ENCODE data around the gene KL.
A peak's percentile ranks its signal among the peaks of the same experiment; 100 is the strongest.

Gene KL

DNA sequence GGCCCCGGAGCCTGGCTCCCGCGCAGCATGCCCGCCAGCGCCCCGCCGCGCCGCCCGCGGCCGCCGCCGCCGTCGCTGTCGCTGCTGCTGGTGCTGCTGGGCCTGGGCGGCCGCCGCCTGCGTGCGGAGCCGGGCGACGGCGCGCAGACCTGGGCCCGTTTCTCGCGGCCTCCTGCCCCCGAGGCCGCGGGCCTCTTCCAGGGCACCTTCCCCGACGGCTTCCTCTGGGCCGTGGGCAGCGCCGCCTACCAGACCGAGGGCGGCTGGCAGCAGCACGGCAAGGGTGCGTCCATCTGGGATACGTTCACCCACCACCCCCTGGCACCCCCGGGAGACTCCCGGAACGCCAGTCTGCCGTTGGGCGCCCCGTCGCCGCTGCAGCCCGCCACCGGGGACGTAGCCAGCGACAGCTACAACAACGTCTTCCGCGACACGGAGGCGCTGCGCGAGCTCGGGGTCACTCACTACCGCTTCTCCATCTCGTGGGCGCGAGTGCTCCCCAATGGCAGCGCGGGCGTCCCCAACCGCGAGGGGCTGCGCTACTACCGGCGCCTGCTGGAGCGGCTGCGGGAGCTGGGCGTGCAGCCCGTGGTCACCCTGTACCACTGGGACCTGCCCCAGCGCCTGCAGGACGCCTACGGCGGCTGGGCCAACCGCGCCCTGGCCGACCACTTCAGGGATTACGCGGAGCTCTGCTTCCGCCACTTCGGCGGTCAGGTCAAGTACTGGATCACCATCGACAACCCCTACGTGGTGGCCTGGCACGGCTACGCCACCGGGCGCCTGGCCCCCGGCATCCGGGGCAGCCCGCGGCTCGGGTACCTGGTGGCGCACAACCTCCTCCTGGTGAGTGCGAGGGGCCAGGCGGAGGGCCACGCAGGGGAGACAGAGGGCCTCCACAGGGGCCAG is at the start of gene KL:
Gene KL (plus strand): TSS at position 10 of the 909 bp plus-strand sequence. CDS start 18 bp downstream, at position 28.
- no peaks in the 10 kb centered on the region for H3K27me3 ChIP-seq (ENCODE audit: control insufficient read depth in 1 of 2, insufficient read depth in 2 of 2, low read length in 2 of 2)
- no peaks in the 10 kb centered on the region for H3K9me3 ChIP-seq (ENCODE audit: low read length)
- peak within 1 kb of the TSS; percentile 73 for H3K27ac ChIP-seq (ENCODE audit: low read depth, low read length)
- H3K4me1 ChIP-seq (ENCODE audit: insufficient read depth, low read length): no peaks in the 10 kb centered on the region
- H3K4me3 ChIP-seq (ENCODE audit: low read depth in 1 of 2, low read length in 2 of 2): peak within 1 kb of the TSS; percentile 43 to 75
- no peak within 1 kb of the TSS for H3K9ac ChIP-seq (ENCODE audit: low read length)
- H3K36me3 ChIP-seq (ENCODE audit: insufficient read depth, low read length): no peaks in the 10 kb centered on the region

DNA sequence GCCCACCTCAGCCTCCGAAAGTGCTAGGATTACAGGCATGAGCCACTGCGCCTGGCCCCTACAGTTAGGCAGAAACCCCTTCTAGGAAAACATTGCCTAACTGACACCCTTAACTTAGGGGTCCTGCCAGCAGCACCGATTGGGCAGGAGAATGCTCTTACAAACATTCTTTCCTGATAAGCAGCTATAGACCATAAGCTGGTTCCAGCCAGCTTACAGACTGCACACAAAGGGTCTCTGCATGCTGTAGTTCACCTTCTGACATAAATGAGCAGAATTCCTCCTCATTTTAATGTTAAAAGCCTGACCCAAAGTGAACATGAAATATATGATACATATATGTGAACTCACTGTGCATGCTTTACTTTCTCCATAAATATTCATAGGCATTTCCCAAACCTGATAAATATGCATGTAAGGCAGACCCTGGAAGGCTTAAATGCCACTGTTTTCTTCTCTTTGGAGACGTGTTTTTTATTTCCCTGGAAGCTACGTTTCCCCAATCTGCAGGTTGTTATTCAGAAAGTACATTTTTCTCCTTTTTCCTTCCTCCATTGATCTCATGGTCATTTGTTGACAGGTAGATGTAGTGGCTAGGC is 48.5 kb upstream of the KL start:
- H3K27me3 ChIP-seq (ENCODE audit: control insufficient read depth in 1 of 2, insufficient read depth in 2 of 2, low read length in 2 of 2): no peaks in the 10 kb centered on the region
- H3K9me3 ChIP-seq (ENCODE audit: low read length): no peaks in the 10 kb centered on the region
- H3K4me3 ChIP-seq (ENCODE audit: low read depth in 1 of 2, low read length in 2 of 2): no peak overlapping the region
- H3K36me3 ChIP-seq (ENCODE audit: insufficient read depth, low read length): no peaks in the 10 kb centered on the region
- peaks cover 3% of the 10 kb centered on the region for H3K4me1 ChIP-seq (ENCODE audit: insufficient read depth, low read length)
- no peak overlapping the region for H3K9ac ChIP-seq (ENCODE audit: low read length)
- no peak overlapping the region for H3K27ac ChIP-seq (ENCODE audit: low read depth, low read length)

DNA sequence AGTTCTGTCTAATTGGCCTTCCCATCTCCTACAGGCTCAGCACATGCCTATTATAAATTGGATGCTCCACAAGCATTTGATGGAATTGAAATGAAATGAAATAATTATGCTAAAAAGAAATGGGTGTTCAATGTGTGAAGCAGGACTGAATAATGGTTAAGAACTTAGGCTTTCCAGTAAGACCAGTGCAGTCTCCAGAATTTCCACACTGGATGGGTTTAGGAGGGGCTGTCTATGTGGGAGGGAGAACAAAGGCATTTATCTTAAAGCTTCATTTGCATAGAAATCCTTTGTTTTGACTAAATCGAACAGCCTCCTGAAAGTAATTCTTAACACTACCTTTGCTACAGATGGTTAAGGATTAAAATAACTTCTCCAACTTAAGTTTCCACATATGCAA is 47.9 kb upstream of the KL start:
- Histone ChIP-seq H3K36me3 (ENCODE audit: insufficient read depth, low read length) (no peaks in the 10 kb centered on the region), H3K4me3 (ENCODE audit: low read depth in 1 of 2, low read length in 2 of 2) (no peak overlapping the region), H3K27ac (ENCODE audit: low read depth, low read length) (no peak overlapping the region), H3K27me3 (ENCODE audit: control insufficient read depth in 1 of 2, insufficient read depth in 2 of 2, low read length in 2 of 2) (no peaks in the 10 kb centered on the region), H3K4me1 (ENCODE audit: insufficient read depth, low read length) (peaks cover 3% of the 10 kb centered on the region), H3K9ac (ENCODE audit: low read length) (no peak overlapping the region), H3K9me3 (ENCODE audit: low read length) (no peaks in the 10 kb centered on the region)

DNA sequence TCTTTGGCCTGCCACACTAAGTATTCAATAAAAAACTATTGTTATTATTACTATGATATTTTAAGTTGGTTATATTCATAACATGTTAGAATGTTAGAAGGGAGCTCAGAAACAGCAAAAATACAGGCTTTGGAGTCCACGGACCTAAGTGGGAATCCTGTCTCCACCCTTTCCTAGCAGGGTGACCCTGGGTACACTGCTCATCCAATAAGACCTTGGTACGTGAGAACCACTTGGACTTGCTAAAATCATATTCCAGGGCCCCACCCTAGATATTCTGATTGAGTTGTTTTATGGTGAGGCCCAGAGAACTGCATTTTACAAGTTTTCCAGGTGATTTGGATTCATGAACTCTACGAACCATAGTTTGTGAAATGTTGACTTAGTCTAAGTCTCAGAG is 47.4 kb upstream of the KL start:
- Histone ChIP-seq H3K9ac (ENCODE audit: low read length) (no peak overlapping the region), H3K4me1 (ENCODE audit: insufficient read depth, low read length) (peaks cover 3% of the 10 kb centered on the region), H3K27ac (ENCODE audit: low read depth, low read length) (no peak overlapping the region), H3K36me3 (ENCODE audit: insufficient read depth, low read length) (no peaks in the 10 kb centered on the region), H3K4me3 (ENCODE audit: low read depth in 1 of 2, low read length in 2 of 2) (no peak overlapping the region), H3K27me3 (ENCODE audit: control insufficient read depth in 1 of 2, insufficient read depth in 2 of 2, low read length in 2 of 2) (no peaks in the 10 kb centered on the region), H3K9me3 (ENCODE audit: low read length) (no peaks in the 10 kb centered on the region)

DNA sequence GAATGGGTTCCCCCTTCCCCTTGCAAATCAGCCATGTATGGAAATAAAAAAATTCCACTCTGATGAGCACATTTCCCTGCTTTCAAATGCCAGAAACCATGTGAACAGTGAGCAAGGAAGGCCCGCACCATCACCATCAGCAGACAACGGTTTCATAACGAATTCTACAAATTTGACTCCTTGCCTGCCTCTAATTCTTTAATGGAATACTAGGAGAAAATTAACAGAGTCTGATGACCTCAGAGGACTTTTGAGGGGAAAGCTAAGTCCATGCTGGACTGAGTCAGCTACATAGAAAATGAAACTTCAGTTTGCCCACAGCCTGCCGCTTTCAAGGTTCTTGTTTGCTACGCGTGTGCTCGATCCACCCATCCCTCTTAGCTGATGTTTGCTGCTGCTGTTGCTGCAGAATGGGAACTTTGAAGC is 46.7 kb upstream of the KL start:
- H3K4me3 ChIP-seq (ENCODE audit: low read depth in 1 of 2, low read length in 2 of 2): no peak overlapping the region
- peaks cover 3% of the 10 kb centered on the region for H3K4me1 ChIP-seq (ENCODE audit: insufficient read depth, low read length)
- no peak overlapping the region for H3K9ac ChIP-seq (ENCODE audit: low read length)

DNA sequence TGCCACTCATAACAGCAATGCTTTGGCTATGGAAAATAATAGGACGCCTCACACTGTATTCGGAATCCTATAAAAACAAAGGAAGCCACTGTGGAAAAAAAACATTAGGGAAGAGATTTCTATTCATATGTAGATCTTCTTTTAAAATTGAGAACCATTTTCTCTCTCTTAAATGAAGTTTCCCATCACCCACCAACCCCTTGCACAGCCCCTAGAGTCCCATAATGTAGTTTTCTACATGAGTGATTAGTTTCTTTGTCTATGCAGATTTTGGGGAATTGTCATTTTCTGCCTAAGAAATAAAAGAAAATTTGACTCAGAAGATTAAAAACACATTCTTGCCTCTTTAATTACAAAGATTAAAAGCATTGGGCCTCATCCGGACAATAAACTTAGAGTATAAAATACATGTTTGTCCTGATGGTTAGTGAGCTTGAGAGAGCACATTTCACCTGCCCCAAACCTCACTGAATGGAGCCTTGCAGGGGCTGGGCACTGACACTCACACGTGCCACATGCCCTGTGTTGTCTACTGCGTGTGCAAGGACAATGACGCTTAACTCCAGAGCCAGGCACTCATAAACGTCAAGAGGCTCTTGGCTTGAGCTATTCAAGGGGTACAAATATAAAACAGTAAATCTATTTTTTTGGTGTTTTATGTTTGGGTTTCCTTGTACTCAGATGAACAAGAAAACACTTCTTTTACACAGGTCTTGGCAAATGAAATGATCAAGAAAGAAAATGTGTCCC is 40.0 kb upstream of the KL start:
- no peak overlapping the region for H3K27ac ChIP-seq (ENCODE audit: low read depth, low read length)
- H3K4me3 ChIP-seq (ENCODE audit: low read depth in 1 of 2, low read length in 2 of 2): no peak overlapping the region
- H3K9ac ChIP-seq (ENCODE audit: low read length): no peak overlapping the region
- no peaks in the 10 kb centered on the region for H3K9me3 ChIP-seq (ENCODE audit: low read length)
- no peaks in the 10 kb centered on the region for H3K4me1 ChIP-seq (ENCODE audit: insufficient read depth, low read length)
- H3K27me3 ChIP-seq (ENCODE audit: control insufficient read depth in 1 of 2, insufficient read depth in 2 of 2, low read length in 2 of 2): no peaks in the 10 kb centered on the region
- no peaks in the 10 kb centered on the region for H3K36me3 ChIP-seq (ENCODE audit: insufficient read depth, low read length)

More for the DNA sequence above, 46.7 kb upstream of the KL start:
- H3K9me3 ChIP-seq (ENCODE audit: low read length): no peaks in the 10 kb centered on the region
- H3K36me3 ChIP-seq (ENCODE audit: insufficient read depth, low read length): no peaks in the 10 kb centered on the region
- peak overlapping the region; percentile 12 for H3K27ac ChIP-seq (ENCODE audit: low read depth, low read length)
- H3K27me3 ChIP-seq (ENCODE audit: control insufficient read depth in 1 of 2, insufficient read depth in 2 of 2, low read length in 2 of 2): no peaks in the 10 kb centered on the region

DNA sequence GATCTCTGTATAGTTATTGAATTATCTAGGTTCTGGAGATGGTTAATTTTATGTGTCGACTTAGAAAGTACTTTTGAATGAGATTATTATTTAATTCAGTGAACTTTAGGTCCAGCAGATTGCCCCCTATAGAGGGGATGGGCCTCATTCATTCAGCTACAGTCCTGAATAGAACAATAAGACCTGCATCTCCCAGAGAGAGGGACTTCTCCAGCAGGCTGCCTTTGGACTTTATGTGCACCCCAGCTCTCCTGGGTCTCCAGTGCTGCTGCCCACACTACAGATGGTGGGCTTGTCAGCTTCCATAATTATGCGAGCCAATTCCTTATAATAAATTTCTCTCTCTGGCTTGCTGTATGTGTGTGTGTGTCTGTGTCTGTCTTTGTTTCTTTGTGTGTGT is 39.3 kb upstream of the KL start:
- no peaks in the 10 kb centered on the region for H3K36me3 ChIP-seq (ENCODE audit: insufficient read depth, low read length)
- no peaks in the 10 kb centered on the region for H3K27me3 ChIP-seq (ENCODE audit: control insufficient read depth in 1 of 2, insufficient read depth in 2 of 2, low read length in 2 of 2)
- no peak overlapping the region for H3K4me3 ChIP-seq (ENCODE audit: low read depth in 1 of 2, low read length in 2 of 2)
- no peak overlapping the region for H3K27ac ChIP-seq (ENCODE audit: low read depth, low read length)
- H3K4me1 ChIP-seq (ENCODE audit: insufficient read depth, low read length): no peaks in the 10 kb centered on the region
- no peak overlapping the region for H3K9ac ChIP-seq (ENCODE audit: low read length)
- H3K9me3 ChIP-seq (ENCODE audit: low read length): no peaks in the 10 kb centered on the region

DNA sequence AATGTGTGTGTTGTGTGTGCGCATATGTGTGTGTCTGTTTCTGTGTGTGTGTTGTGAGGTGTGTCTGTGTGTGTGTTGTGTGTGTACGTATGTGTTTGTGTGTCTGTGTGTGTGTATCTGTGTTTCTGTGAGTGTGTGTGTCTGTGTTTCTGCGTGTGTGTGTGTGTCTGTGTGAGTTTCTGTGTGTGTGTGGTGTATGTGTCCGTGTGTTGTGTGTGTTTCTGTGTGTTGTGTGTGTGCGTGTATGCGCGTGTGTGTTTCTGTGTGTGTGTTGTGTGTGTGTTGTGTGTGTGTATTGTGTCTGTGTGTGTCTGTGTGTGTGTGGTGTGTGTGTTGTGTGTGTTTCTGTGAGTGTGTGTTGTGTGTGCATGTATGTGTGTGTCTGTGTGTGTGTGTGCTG is 38.9 kb upstream of the KL start:
- Histone ChIP-seq H3K36me3 (ENCODE audit: insufficient read depth, low read length) (no peaks in the 10 kb centered on the region), H3K27me3 (ENCODE audit: control insufficient read depth in 1 of 2, insufficient read depth in 2 of 2, low read length in 2 of 2) (no peaks in the 10 kb centered on the region), H3K4me1 (ENCODE audit: insufficient read depth, low read length) (no peaks in the 10 kb centered on the region), H3K27ac (ENCODE audit: low read depth, low read length) (no peak overlapping the region), H3K9me3 (ENCODE audit: low read length) (no peaks in the 10 kb centered on the region), H3K4me3 (ENCODE audit: low read depth in 1 of 2, low read length in 2 of 2) (no peak overlapping the region), H3K9ac (ENCODE audit: low read length) (no peak overlapping the region)

DNA sequence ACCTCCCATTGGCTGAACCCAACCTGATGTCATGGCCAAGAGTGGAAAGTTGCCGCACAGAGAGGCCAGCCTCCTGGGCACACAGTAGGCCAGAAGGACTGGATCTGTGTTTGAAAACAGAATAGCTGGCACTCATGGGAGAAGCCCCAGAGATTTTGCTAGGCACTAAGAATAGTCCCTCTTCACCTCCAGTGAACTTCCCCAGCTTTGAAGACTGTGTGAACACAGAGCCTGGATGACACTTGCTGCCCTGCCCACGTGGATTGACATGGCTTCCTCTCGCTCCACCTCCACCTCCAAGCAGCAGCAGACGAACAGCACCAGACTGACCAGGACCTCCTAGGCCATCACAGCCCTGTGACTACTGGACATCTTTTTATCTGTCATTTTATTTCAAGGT is 37.9 kb upstream of the KL start:
- H3K4me3 ChIP-seq (ENCODE audit: low read depth in 1 of 2, low read length in 2 of 2): no peak overlapping the region
- H3K4me1 ChIP-seq (ENCODE audit: insufficient read depth, low read length): no peaks in the 10 kb centered on the region
- H3K36me3 ChIP-seq (ENCODE audit: insufficient read depth, low read length): no peaks in the 10 kb centered on the region
- no peaks in the 10 kb centered on the region for H3K27me3 ChIP-seq (ENCODE audit: control insufficient read depth in 1 of 2, insufficient read depth in 2 of 2, low read length in 2 of 2)
- no peak overlapping the region for H3K9ac ChIP-seq (ENCODE audit: low read length)
- H3K27ac ChIP-seq (ENCODE audit: low read depth, low read length): no peak overlapping the region
- no peaks in the 10 kb centered on the region for H3K9me3 ChIP-seq (ENCODE audit: low read length)

DNA sequence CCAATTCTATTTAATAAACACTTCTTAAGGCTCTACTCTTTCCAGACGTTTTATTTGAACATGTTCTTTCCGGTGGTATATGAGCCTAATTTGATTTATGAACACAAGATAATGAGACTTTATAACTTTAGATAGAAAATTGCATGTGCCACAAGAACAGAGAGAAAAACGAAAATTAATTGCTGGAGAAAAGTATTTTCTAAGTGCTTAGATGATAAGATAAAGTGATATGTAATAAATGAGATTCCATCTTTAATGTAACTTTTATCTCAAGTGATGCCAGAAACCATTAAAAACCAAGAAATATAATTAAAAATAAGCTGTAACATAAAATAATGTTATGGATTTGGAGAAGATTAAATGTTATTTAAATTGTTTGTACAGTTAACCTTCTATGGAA is 33.2 kb upstream of the KL start:
- H3K27ac ChIP-seq (ENCODE audit: low read depth, low read length): no peak overlapping the region
- H3K4me1 ChIP-seq (ENCODE audit: insufficient read depth, low read length): no peaks in the 10 kb centered on the region
- no peaks in the 10 kb centered on the region for H3K27me3 ChIP-seq (ENCODE audit: control insufficient read depth in 1 of 2, insufficient read depth in 2 of 2, low read length in 2 of 2)
- no peak overlapping the region for H3K9ac ChIP-seq (ENCODE audit: low read length)
- no peaks in the 10 kb centered on the region for H3K36me3 ChIP-seq (ENCODE audit: insufficient read depth, low read length)
- H3K4me3 ChIP-seq (ENCODE audit: low read depth in 1 of 2, low read length in 2 of 2): no peak overlapping the region
- H3K9me3 ChIP-seq (ENCODE audit: low read length): no peaks in the 10 kb centered on the region

DNA sequence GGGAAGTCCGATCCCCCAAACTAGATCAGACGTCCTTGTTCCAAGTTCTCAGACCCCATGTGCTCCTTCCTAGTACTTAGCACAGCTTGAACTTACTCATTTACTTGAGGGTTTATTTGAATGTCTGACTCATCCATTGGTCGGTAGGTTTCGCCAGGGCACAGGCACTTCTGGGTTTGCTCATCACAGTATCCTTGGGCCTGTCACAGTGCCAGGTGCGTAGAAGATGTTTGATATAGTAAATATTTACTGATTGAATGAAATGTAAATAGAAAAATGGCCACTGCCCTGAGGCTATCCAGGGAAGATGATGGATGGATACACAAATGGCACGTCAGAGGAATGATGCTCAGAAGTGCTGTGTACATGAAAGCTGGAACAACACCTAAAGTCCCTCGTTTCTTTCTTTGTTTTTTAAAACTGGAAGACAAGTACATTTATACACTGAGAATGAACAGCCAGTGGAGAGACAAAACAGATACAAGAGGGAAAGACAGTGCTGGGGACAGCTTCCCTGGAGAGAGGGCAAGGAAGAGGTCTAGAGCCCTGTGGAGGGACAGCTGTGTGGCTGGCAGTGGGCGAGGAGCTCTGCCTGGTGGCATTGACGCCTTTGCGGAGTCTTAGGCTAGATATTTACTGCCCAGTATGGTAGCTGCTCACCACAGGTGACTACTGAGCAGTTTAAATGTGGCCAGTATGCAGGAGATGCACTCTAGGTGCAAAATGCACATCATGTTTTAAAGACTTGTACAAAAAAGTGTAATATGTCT is 31.2 kb upstream of the KL start:
- no peaks in the 10 kb centered on the region for H3K27me3 ChIP-seq (ENCODE audit: control insufficient read depth in 1 of 2, insufficient read depth in 2 of 2, low read length in 2 of 2)
- peak overlapping the region; percentile 28 for H3K27ac ChIP-seq (ENCODE audit: low read depth, low read length)
- H3K9ac ChIP-seq (ENCODE audit: low read length): no peak overlapping the region
- no peaks in the 10 kb centered on the region for H3K9me3 ChIP-seq (ENCODE audit: low read length)
- H3K36me3 ChIP-seq (ENCODE audit: insufficient read depth, low read length): no peaks in the 10 kb centered on the region
- H3K4me1 ChIP-seq (ENCODE audit: insufficient read depth, low read length): no peaks in the 10 kb centered on the region
- H3K4me3 ChIP-seq (ENCODE audit: low read depth in 1 of 2, low read length in 2 of 2): no peak overlapping the region

All from muscle layer of colon (tissue), 2 donors.